ENCODE results near the gene NR2F1.

- TF ChIP-seq CTCF (IDR thresholded peaks at IDR 0.05) (no peak), POLR2A (IDR thresholded peaks at IDR 0.05) (no peak)
These were observed 20.2 kb downstream of the NR2F1 start for GRCh38 chr5:93603078-93603792.

Measured in thyroid gland (tissue), 4 donors.